Activated naive CD8-positive, alpha-beta T cell treated with anti-CD3 and anti-CD28 coated beads, Interleukin-2, amount 50 U/mL, for 24 hours (primary cell): ENCODE measurements around the gene PLEKHA6.

ENCODE experiments used
- ATAC-seq: fragments of 150-1000 bp; cut with Tn5 transposase; one replicate; pipeline ENCODE4 v1.10.0; 2021
- DNase-seq: peaks from one replicate; pipeline ENCODE4 v3.0.0; 2021
- H3K27ac Mint-ChIP-seq: one replicate; pipeline ENCODE4 v1.8.0; 2021; ENCODE audit warnings: mild to moderate bottlenecking, mixed read lengths
- H3K27me3 Mint-ChIP-seq: one replicate; pipeline ENCODE4 v1.8.0; 2021; ENCODE audit warnings: mixed read lengths
- H3K36me3 Mint-ChIP-seq: one replicate; pipeline ENCODE4 v1.8.0; 2021; ENCODE audit warnings: low read depth, mixed read lengths
- H3K4me1 Mint-ChIP-seq: one replicate; pipeline ENCODE4 v1.8.0; 2021; ENCODE audit warnings: mixed read lengths
- H3K4me3 Mint-ChIP-seq: one replicate; pipeline ENCODE4 v1.8.0; 2021; ENCODE audit warnings: mild to moderate bottlenecking, moderate library complexity, mixed read lengths
- H3K9me3 Mint-ChIP-seq: one replicate; pipeline ENCODE4 v1.8.0; 2021; ENCODE audit warnings: mixed read lengths

PLEKHA6 gene

GRCh38 chr1:204391629-204392028, 31.9 kb upstream of the PLEKHA6 start:
- Mint-ChIP-seq H3K4me1 (peaks cover 8% of the 10 kb centered on the region), H3K27ac (no peak overlapping the region), H3K36me3 (peaks cover 3% of the 10 kb centered on the region), H3K27me3 (no peaks in the 10 kb centered on the region), H3K4me3 (no peak overlapping the region), H3K9me3 (no peaks in the 10 kb centered on the region)
- ATAC-seq (no peak), DNase-seq (no peak)

- Mint-ChIP-seq H3K9me3 (no peaks in the 10 kb centered on the region), H3K27me3 (no peaks in the 10 kb centered on the region), H3K27ac (no peak overlapping the region), H3K4me3 (no peak overlapping the region), H3K4me1 (peaks cover 8% of the 10 kb centered on the region), H3K36me3 (peaks cover 2% of the 10 kb centered on the region)
- no peak for ATAC-seq
- no peak for DNase-seq
These were observed 31.2 kb upstream of the PLEKHA6 start for GRCh38 chr1:204390751-204391466.

GRCh38 chr1:204385727-204386126, 26.0 kb upstream of the PLEKHA6 start:
- Mint-ChIP-seq H3K4me3 (no peak overlapping the region), H3K27ac (no peak overlapping the region), H3K9me3 (no peaks in the 10 kb centered on the region), H3K36me3 (no peaks in the 10 kb centered on the region), H3K4me1 (peaks cover 9% of the 10 kb centered on the region), H3K27me3 (peaks cover 1% of the 10 kb centered on the region)
- no peak for ATAC-seq
- DNase-seq = no peak

- H3K36me3 Mint-ChIP-seq = no peaks in the 10 kb centered on the region
- H3K27ac Mint-ChIP-seq = no peak overlapping the region
- H3K4me1 Mint-ChIP-seq = peaks cover 7% of the 10 kb centered on the region
- H3K9me3 Mint-ChIP-seq = no peaks in the 10 kb centered on the region
- H3K27me3 Mint-ChIP-seq = peaks cover 6% of the 10 kb centered on the region
- H3K4me3 Mint-ChIP-seq = no peak overlapping the region
- ATAC-seq (no peak), DNase-seq (no peak)
These were observed 25.1 kb upstream of the PLEKHA6 start for GRCh38 chr1:204384636-204385352.

- peaks cover 7% of the 10 kb centered on the region for H3K27me3 Mint-ChIP-seq
- ATAC-seq = no peak
These were observed 23.6 kb upstream of the PLEKHA6 start for GRCh38 chr1:204383163-204383904.

GRCh38 chr1:204382714-204383083, 23.0 kb upstream of the PLEKHA6 start:
- Mint-ChIP-seq H3K27ac (no peak overlapping the region), H3K4me3 (no peak overlapping the region), H3K27me3 (peaks cover 13% of the 10 kb centered on the region), H3K9me3 (no peaks in the 10 kb centered on the region), H3K4me1 (peaks cover 12% of the 10 kb centered on the region), H3K36me3 (no peaks in the 10 kb centered on the region)
- no peak for DNase-seq
- no peak for ATAC-seq

More at GRCh38 chr1:204383163-204383904, 23.6 kb upstream of the PLEKHA6 start:
- H3K4me3 Mint-ChIP-seq = no peak overlapping the region
- peaks cover 6% of the 10 kb centered on the region for H3K4me1 Mint-ChIP-seq
- no peak for DNase-seq
- H3K27ac Mint-ChIP-seq = no peak overlapping the region
- H3K9me3 Mint-ChIP-seq = no peaks in the 10 kb centered on the region
- no peaks in the 10 kb centered on the region for H3K36me3 Mint-ChIP-seq

- DNase-seq = no peak
These were observed 20.6 kb upstream of the PLEKHA6 start for GRCh38 chr1:204380293-204380831.

GRCh38 chr1:204377800-204378668, 18.3 kb upstream of the PLEKHA6 start:
- peak overlapping the region; percentile 83 for H3K4me3 Mint-ChIP-seq
- H3K4me1 Mint-ChIP-seq = peaks cover 15% of the 10 kb centered on the region
- peaks cover 22% of the 10 kb centered on the region for H3K27me3 Mint-ChIP-seq
- peak; percentile 61 for DNase-seq
- peak overlapping the region; percentile 20 for H3K27ac Mint-ChIP-seq
- no peaks in the 10 kb centered on the region for H3K36me3 Mint-ChIP-seq
- ATAC-seq = peak; percentile 43
- H3K9me3 Mint-ChIP-seq = no peaks in the 10 kb centered on the region

More at GRCh38 chr1:204380293-204380831, 20.6 kb upstream of the PLEKHA6 start:
- Mint-ChIP-seq H3K4me3 (no peak overlapping the region), H3K4me1 (peaks cover 15% of the 10 kb centered on the region), H3K36me3 (no peaks in the 10 kb centered on the region), H3K9me3 (no peaks in the 10 kb centered on the region), H3K27me3 (peaks cover 22% of the 10 kb centered on the region), H3K27ac (no peak overlapping the region)
- ATAC-seq = no peak

GRCh38 chr1:204376919-204377799, 17.4 kb upstream of the PLEKHA6 start:
- no peaks in the 10 kb centered on the region for H3K9me3 Mint-ChIP-seq
- DNase-seq = no peak
- H3K4me3 Mint-ChIP-seq = peak overlapping the region; percentile 63
- no peaks in the 10 kb centered on the region for H3K36me3 Mint-ChIP-seq
- peaks cover 15% of the 10 kb centered on the region for H3K4me1 Mint-ChIP-seq
- H3K27ac Mint-ChIP-seq = no peak overlapping the region
- ATAC-seq = no peak
- peaks cover 24% of the 10 kb centered on the region for H3K27me3 Mint-ChIP-seq

- Mint-ChIP-seq H3K4me1 (peaks cover 12% of the 10 kb centered on the region), H3K4me3 (peak overlapping the region; percentile 63), H3K27ac (no peak overlapping the region), H3K27me3 (peaks cover 24% of the 10 kb centered on the region), H3K36me3 (no peaks in the 10 kb centered on the region), H3K9me3 (no peaks in the 10 kb centered on the region)
- DNase-seq (no peak), ATAC-seq (no peak)
These were observed 16.7 kb upstream of the PLEKHA6 start for GRCh38 chr1:204376465-204376864.

GRCh38 chr1:204373911-204374310, 14.2 kb upstream of the PLEKHA6 start:
- ATAC-seq = no peak
- no peak for DNase-seq
- no peaks in the 10 kb centered on the region for H3K9me3 Mint-ChIP-seq
- H3K4me1 Mint-ChIP-seq = peaks cover 14% of the 10 kb centered on the region
- H3K27me3 Mint-ChIP-seq = peaks cover 17% of the 10 kb centered on the region
- H3K27ac Mint-ChIP-seq = no peak overlapping the region
- H3K4me3 Mint-ChIP-seq = no peak overlapping the region
- no peaks in the 10 kb centered on the region for H3K36me3 Mint-ChIP-seq

GRCh38 chr1:204370176-204370575, 10.4 kb upstream of the PLEKHA6 start:
- H3K4me3 Mint-ChIP-seq = no peak overlapping the region

More at GRCh38 chr1:204370176-204370575, 10.4 kb upstream of the PLEKHA6 start:
- Mint-ChIP-seq H3K36me3 (no peaks in the 10 kb centered on the region), H3K9me3 (no peaks in the 10 kb centered on the region), H3K27me3 (peaks cover 2% of the 10 kb centered on the region), H3K4me1 (peaks cover 6% of the 10 kb centered on the region), H3K27ac (no peak overlapping the region)
- DNase-seq = no peak
- ATAC-seq = no peak
